ENCODE results near the gene PCDHGA12. TPM values are rescaled to one million over a fixed set of nuclear protein-coding genes. Genes with fewer than 3 reads are reported as not detected.
"Not testable (repeated sequence)": the region's sequence is repeated elsewhere in the genome, so short reads cannot be mapped to it uniquely, and the experiment has no call there.

The PCDHGA12 gene
- total RNA-seq, 3 donors from 2014 or later (not counting 1 experiment from before 2014, with no cell fraction given) = 0.35 to 1.1 (median 0.75) TPM

DNA sequence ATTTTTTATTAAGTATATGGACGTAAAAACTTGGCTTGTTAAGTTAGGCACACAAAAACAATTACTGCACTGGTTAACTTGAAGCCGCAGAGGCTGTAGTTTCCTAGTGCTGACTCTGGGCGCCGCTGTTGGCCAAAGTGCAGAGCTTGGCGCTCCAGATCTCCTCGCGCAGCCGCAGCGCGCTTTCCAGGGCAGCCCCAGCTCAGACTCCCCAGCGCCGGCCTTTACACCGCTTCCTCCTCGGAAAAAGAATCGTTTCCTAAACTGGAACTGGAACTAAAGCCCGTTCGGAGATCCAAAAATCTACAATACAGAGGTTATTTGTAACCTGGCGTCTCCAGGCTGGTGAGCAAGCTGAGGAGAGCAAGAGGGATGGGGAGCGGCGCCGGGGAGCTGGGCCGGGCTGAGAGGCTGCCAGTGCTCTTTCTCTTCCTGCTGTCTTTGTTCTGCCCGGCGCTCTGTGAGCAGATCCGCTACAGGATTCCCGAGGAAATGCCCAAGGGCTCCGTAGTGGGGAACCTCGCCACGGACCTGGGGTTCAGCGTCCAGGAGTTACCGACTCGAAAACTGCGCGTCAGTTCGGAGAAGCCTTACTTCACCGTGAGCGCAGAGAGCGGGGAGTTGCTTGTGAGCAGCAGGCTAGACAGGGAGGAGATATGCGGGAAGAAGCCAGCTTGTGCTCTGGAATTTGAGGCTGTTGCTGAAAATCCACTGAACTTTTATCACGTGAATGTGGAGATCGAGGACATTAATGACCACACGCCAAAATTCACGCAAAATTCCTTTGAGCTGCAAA is 32.4 kb upstream of the PCDHGA12 start, which contains the start of gene PCDHGB5:
TSS of gene PCDHGB5 (plus strand) at position 192 of the 796 bp plus-strand sequence. CDS start at position 373, 181 bp downstream.
- H3K27ac Mint-ChIP-seq; H3K36me3 ChIP-seq (ENCODE audit: control insufficient read depth, insufficient read depth, low read length); H3K9me3 Mint-ChIP-seq; H3K36me3 Mint-ChIP-seq; intact Hi-C loops (cut with micrococcal nuclease); H3K4me1 Mint-ChIP-seq; H3K27ac ChIP-seq (ENCODE audit: low read length); H3K4me1 ChIP-seq (ENCODE audit: control insufficient read depth, insufficient read depth, low read length): not testable (repeated sequence)
- peak within 1 kb of the TSS; percentile 24 for H3K4me3 ChIP-seq (ENCODE audit: low read length)
- TF ChIP-seq, protein P1, sequence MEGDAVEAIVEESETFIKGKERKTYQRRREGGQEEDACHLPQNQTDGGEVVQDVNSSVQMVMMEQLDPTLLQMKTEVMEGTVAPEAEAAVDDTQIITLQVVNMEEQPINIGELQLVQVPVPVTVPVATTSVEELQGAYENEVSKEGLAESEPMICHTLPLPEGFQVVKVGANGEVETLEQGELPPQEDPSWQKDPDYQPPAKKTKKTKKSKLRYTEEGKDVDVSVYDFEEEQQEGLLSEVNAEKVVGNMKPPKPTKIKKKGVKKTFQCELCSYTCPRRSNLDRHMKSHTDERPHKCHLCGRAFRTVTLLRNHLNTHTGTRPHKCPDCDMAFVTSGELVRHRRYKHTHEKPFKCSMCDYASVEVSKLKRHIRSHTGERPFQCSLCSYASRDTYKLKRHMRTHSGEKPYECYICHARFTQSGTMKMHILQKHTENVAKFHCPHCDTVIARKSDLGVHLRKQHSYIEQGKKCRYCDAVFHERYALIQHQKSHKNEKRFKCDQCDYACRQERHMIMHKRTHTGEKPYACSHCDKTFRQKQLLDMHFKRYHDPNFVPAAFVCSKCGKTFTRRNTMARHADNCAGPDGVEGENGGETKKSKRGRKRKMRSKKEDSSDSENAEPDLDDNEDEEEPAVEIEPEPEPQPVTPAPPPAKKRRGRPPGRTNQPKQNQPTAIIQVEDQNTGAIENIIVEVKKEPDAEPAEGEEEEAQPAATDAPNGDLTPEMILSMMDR (IDR thresholded peaks at IDR 0.05) = peak; percentile 46
- peak; percentile 89 to 99 (median 98) for ATAC-seq
- Mint-ChIP-seq H3K27me3 (ENCODE audit: low read depth in 2 of 2) (peaks cover 46 to 63% of the 10 kb centered on the region in 2 donors), H3K4me3 (peak within 1 kb of the TSS; percentile 83)
- peaks cover 37% of the 10 kb centered on the region for H3K9me3 ChIP-seq (ENCODE audit: control insufficient read depth, insufficient read depth, low read length)
- H3K27me3 ChIP-seq (ENCODE audit: control insufficient read depth, insufficient read depth, low read length) = peaks cover 59% of the 10 kb centered on the region
- WGBS (ENCODE audit: insufficient coverage) = 11% methylated on average over 17 of the region's 43 CpGs
- peak; percentile 37 to 39 for DNase-seq

DNA sequence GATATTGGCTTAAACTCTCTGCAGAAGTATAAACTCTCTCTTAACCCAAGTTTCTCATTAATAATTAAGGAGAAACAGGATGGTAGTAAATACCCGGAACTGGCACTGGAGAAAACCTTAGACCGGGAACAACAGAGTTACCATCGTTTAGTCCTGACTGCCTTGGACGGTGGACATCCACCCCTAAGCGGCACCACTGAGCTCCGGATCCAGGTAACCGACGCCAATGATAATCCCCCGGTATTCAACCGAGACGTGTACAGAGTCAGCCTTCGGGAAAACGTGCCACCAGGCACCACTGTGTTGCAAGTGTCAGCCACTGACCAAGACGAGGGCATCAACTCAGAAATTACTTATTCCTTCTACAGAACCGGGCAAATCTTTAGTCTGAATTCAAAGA is 31.7 kb upstream of the PCDHGA12 start:
- peaks cover 5 to 11% of the 10 kb centered on the region in 2 donors for H3K4me1 Mint-ChIP-seq
- no peak overlapping the region for H3K4me3 ChIP-seq (ENCODE audit: low read length)
- H3K4me3 Mint-ChIP-seq = peak overlapping the region; percentile 37
- TF ChIP-seq, protein P1 (IDR thresholded peaks at IDR 0.05) = no peak
- peaks cover 5% of the 10 kb centered on the region for H3K4me1 ChIP-seq (ENCODE audit: control insufficient read depth, insufficient read depth, low read length)
- no peaks in the 10 kb centered on the region for H3K36me3 Mint-ChIP-seq
- H3K27ac Mint-ChIP-seq = no peak overlapping the region
- H3K27ac ChIP-seq (ENCODE audit: low read length) = no peak overlapping the region
- H3K9me3 ChIP-seq (ENCODE audit: control insufficient read depth, insufficient read depth, low read length) = peaks cover 35% of the 10 kb centered on the region
- peaks cover 60% of the 10 kb centered on the region for H3K27me3 ChIP-seq (ENCODE audit: control insufficient read depth, insufficient read depth, low read length)
- intact Hi-C loops (cut with micrococcal nuclease) = no loop called here
- ATAC-seq = no peak
- peaks cover 0 to 5% of the 10 kb centered on the region in 2 donors for H3K9me3 Mint-ChIP-seq
- WGBS (ENCODE audit: insufficient coverage) = 37% methylated on average over 14 of the region's 15 CpGs
- peaks cover 46 to 61% of the 10 kb centered on the region in 2 donors for H3K27me3 Mint-ChIP-seq (ENCODE audit: low read depth in 2 of 2)
- DNase-seq = no peak
- no peaks in the 10 kb centered on the region for H3K36me3 ChIP-seq (ENCODE audit: control insufficient read depth, insufficient read depth, low read length)

DNA sequence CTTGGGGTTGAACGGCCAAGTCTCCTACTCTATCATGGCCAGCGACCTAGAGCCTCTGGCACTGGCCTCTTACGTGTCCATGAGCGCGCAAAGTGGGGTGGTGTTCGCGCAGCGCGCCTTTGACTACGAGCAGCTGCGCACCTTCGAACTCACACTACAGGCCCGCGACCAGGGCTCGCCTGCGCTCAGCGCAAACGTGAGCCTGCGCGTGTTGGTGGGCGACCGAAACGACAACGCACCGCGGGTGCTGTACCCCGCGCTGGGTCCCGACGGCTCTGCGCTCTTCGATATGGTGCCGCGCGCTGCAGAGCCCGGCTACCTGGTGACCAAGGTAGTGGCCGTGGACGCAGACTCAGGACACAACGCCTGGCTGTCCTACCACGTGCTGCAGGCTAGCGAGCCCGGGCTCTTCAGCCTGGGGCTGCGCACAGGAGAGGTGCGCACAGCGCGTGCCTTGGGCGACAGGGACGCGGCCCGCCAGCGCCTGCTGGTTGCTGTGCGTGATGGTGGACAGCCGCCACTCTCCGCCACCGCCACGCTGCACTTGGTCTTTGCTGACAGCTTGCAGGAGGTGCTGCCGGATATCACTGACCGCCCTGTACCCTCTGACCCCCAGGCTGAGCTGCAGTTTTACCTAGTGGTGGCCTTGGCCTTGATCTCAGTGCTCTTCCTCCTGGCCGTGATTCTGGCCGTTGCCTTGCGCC is 30.6 kb upstream of the PCDHGA12 start:
- TF ChIP-seq, protein P1 (IDR thresholded peaks at IDR 0.05) = no peak
- ATAC-seq (no peak), DNase-seq (no peak)
- Histone ChIP-seq H3K27me3 (ENCODE audit: control insufficient read depth, insufficient read depth, low read length) (peaks cover 60% of the 10 kb centered on the region), H3K4me1 (ENCODE audit: control insufficient read depth, insufficient read depth, low read length) (peaks cover 5% of the 10 kb centered on the region), H3K9me3 (ENCODE audit: control insufficient read depth, insufficient read depth, low read length) (peaks cover 28% of the 10 kb centered on the region), H3K4me3 (ENCODE audit: low read length) (no peak overlapping the region), H3K36me3 (ENCODE audit: control insufficient read depth, insufficient read depth, low read length) (no peaks in the 10 kb centered on the region), H3K27ac (ENCODE audit: low read length) (no peak overlapping the region)
- Mint-ChIP-seq H3K36me3 (no peaks in the 10 kb centered on the region), H3K27ac (no peak overlapping the region), H3K4me3 (no peak overlapping the region), H3K4me1 (peaks cover 5 to 11% of the 10 kb centered on the region in 2 donors), H3K9me3 (peaks cover 0 to 2% of the 10 kb centered on the region in 2 donors), H3K27me3 (ENCODE audit: low read depth in 2 of 2) (peaks cover 46 to 60% of the 10 kb centered on the region in 2 donors)
- 42% methylated on average over 61 of the region's 61 CpGs for WGBS (ENCODE audit: insufficient coverage)
- intact Hi-C loops (cut with micrococcal nuclease) = no loop called here
